K562 (cell line): ENCODE results near the gene C1QTNF3. TPM values are rescaled to one million over a fixed set of nuclear protein-coding genes. Genes with fewer than 3 reads are reported as not detected.

ENCODE experiments used
- ATAC-seq: fragments of 200-7000 bp; cut with Tn5 transposase; 3 replicates; pipeline ENCODE4 v1.9.1; 2020; ENCODE audit warnings: moderate library complexity
- BruUV-seq: library from RNA; stranded (reverse); fragments of 400-500 nt; replicated peaks from 2 replicates; lab custom pipeline; 2021; lab: Mats Ljungman, UMichigan
- CTCF ChIA-PET: fragments of 300-600 bp; formaldehyde crosslinking; extraction: SDS; loops from one replicate; lab custom pipeline; 2021; ENCODE audit warnings: low intra/inter-chr PET ratio; lab: Yijun Ruan, JAX
- POLR2A ChIA-PET: fragments of 300-600, 350-650 bp; sonication (Branson Sonifier 250); formaldehyde crosslinking; extraction: SDS; loops from one replicate; lab custom pipeline; 2021; ENCODE audit warnings: antibody characterized with exemption, inconsistent platforms; lab: Yijun Ruan, JAX
- DNase-seq, 4 experiments: peaks; one replicate each; pipeline versions ENCODE4 v3.0.0 to v3.0.0-alpha.2; 2011 to 2018; ENCODE audit warnings: low spot score in 3 of 4, mixed read lengths in 3 of 4; ENCODE audit errors: extremely low read depth in 1 of 4
- FAIRE-seq: peaks from 2 replicates; lab custom pipeline; 2011; peaks lifted over from hg19 to GRCh38; lab: Jason Lieb, UNC
- H2AFZ ChIP-seq: 2 replicates; pipeline ENCODE4 v1.6.0; 2011; ENCODE audit warnings: low read depth, low read length, control low read depth, inconsistent platforms
- H3K27ac ChIP-seq: fragments of 200-600 bp; 3 replicates; pipeline ENCODE4 v1.8.0; 2011; ENCODE audit warnings: low read depth, mild to moderate bottlenecking, control low read depth, inconsistent platforms, low read length, moderate library complexity, mixed read lengths; ENCODE audit errors: extremely low read depth
- H3K27me3 ChIP-seq, 2 experiments: fragments of 300-600 bp in 1 of 2; 2 replicates in 1 of 2; 3 replicates in 1 of 2; pipeline versions ENCODE4 v1.6.0 to v1.8.0; 2011; ENCODE audit warnings: inconsistent platforms in 2 of 2, low read length in 2 of 2, mild to moderate bottlenecking in 1 of 2, mixed read lengths in 1 of 2, moderate library complexity in 1 of 2; ENCODE audit not compliant: control insufficient read depth in 2 of 2, insufficient read depth in 2 of 2
- H3K36me3 ChIP-seq: fragments of 300-600 bp; 3 replicates; pipeline ENCODE4 v1.8.0; 2011; ENCODE audit warnings: mild to moderate bottlenecking, low read length, inconsistent platforms; ENCODE audit not compliant: control insufficient read depth, insufficient read depth
- H3K4me1 ChIP-seq, 2 experiments: fragments of 200-600 bp in 1 of 2; replicated peaks in 1 of 2; 2 replicates in 1 of 2; 3 replicates in 1 of 2; pipeline versions ENCODE4 v1.5.1 to v1.8.0; 2011; ENCODE audit warnings: inconsistent platforms in 2 of 2, low read length in 2 of 2, mild to moderate bottlenecking in 1 of 2, mixed read lengths in 1 of 2, moderate library complexity in 1 of 2; ENCODE audit not compliant: control insufficient read depth in 2 of 2, insufficient read depth in 2 of 2
- H3K4me2 ChIP-seq: 2 replicates; pipeline ENCODE4 v1.6.1; 2011; ENCODE audit warnings: low read length, control low read depth, inconsistent platforms, mixed read lengths; ENCODE audit not compliant: insufficient read depth
- H3K4me3 ChIP-seq: fragments of 200-600 bp; sonication (generic), shearing (Covaris generic); 2 replicates; pipeline ENCODE4 v1.5.1; 2016; ENCODE audit warnings: control low read depth, inconsistent platforms
- H3K79me2 ChIP-seq: fragments of 200-600 bp; 3 replicates; pipeline ENCODE4 v1.8.0; 2011; ENCODE audit warnings: low read length, inconsistent platforms; ENCODE audit not compliant: control insufficient read depth, insufficient read depth
- H3K9ac ChIP-seq, 2 experiments: 2 replicates each; pipeline versions ENCODE4 v1.6.0 to v1.6.1; 2011; ENCODE audit warnings: low read depth in 2 of 2, low read length in 2 of 2, control low read depth in 1 of 2, inconsistent platforms in 1 of 2, mild to moderate bottlenecking in 1 of 2, mixed read lengths in 1 of 2; ENCODE audit not compliant: insufficient read depth in 1 of 2
- H3K9me1 ChIP-seq: one replicate; pipeline ENCODE4 v1.6.0; 2011; ENCODE audit warnings: inconsistent platforms, mild to moderate bottlenecking, low read length, moderate library complexity; ENCODE audit not compliant: control insufficient read depth, insufficient read depth
- H3K9me3 ChIP-seq: replicated peaks from 2 replicates; pipeline ENCODE4 v1.5.1; 2011; ENCODE audit warnings: low read depth, low read length, inconsistent platforms; ENCODE audit not compliant: control insufficient read depth, insufficient read depth
- H4K20me1 ChIP-seq: replicated peaks from 2 replicates; pipeline ENCODE4 v1.6.1; 2011; ENCODE audit warnings: low read length, inconsistent platforms, mixed read lengths; ENCODE audit not compliant: control insufficient read depth, insufficient read depth
- ASH1L ChIP-seq: fragments of 450-650 bp; IDR thresholded peaks from 2 replicates; pipeline ENCODE4 v1.6.1; 2018; ENCODE audit warnings: borderline replicate concordance, mild to moderate bottlenecking, low read depth; ENCODE audit not compliant: partially characterized antibody
- GABPB1 ChIP-seq: sonication (generic); formaldehyde crosslinking; IDR thresholded peaks from 2 replicates; pipeline ENCODE4 v1.8.0; 2022; ENCODE audit warnings: mild to moderate bottlenecking, missing genetic modification reagents
- HIVEP1 ChIP-seq: fragments of 250-450 bp; sonication (Bioruptor Pico); IDR thresholded peaks from 2 replicates; pipeline ENCODE4 v1.4.0; 2020; ENCODE audit warnings: mild to moderate bottlenecking
- MCM5 ChIP-seq: fragments of 450-650 bp; IDR thresholded peaks from 2 replicates; pipeline ENCODE4 v1.6.1; 2016; ENCODE audit warnings: low read depth
- OTX1 ChIP-seq: fragments of 450-650 bp; formaldehyde crosslinking; IDR thresholded peaks from 2 replicates; pipeline ENCODE4 v1.4.0; 2022; ENCODE audit warnings: mild to moderate bottlenecking
- ZNF143 ChIP-seq: sonication (generic); formaldehyde crosslinking; IDR thresholded peaks from 2 replicates; pipeline ENCODE4 v1.9.0; 2022; ENCODE audit warnings: mild to moderate bottlenecking, missing genetic modification reagents
- ZNF212 ChIP-seq: fragments of 450-650 bp; formaldehyde crosslinking; IDR thresholded peaks from 2 replicates; pipeline ENCODE4 v1.4.0; 2020; ENCODE audit warnings: mild to moderate bottlenecking
- WGBS: fragments of 100-300 bp; shearing (Covaris generic); methylation state at CpG from one replicate; pipeline ENCODE4 v1.1.6; 2016; ENCODE audit warnings: low coverage, mixed read lengths; ENCODE audit not compliant: insufficient coverage; ENCODE audit errors: missing lambda C conversion rate; 5-methylcytosine and 5-hydroxymethylcytosine counted together
- in situ Hi-C: fragments of 300-500 bp; cut with MboI; formaldehyde crosslinking; loops from 4 replicates; pipeline ENCODE4 v1.15.0; 2018; ENCODE audit warnings: inconsistent platforms, mixed read lengths
- intact Hi-C: fragments of 100-400 bp; cut with micrococcal nuclease; formaldehyde crosslinking; loops from 2 replicates; pipeline ENCODE4 v1.14.2; 2022
- polyA plus RNA-seq, 8 experiments: library from polyadenylated mRNA; depleted of rRNA in 4 of 8; stranded (reverse) in 5 of 8; unstranded in 3 of 8; fragments of >200 nt; fragmentation: Nextera tagmentation in 2 of 8; fragmentation: Illumina TruSeq in 1 of 8; extraction: Ambion mirVana in 2 of 8; extraction: Trizol in 1 of 8; gene quantifications; 2 replicates each; pipeline versions ENCODE4 v1.2.1 to v1.2.3, GENCODE V29; 2011 to 2014; ENCODE audit warnings: inconsistent platforms in 1 of 8, missing spikeins in 1 of 8
- total RNA-seq, 7 experiments: library from RNA; depleted of rRNA in 6 of 7; stranded (reverse); fragments of >200 nt in 6 of 7; fragmentation: Illumina TruSeq in 2 of 7; extraction: Trizol in 2 of 7; gene quantifications; 2 replicates each; pipeline versions ENCODE4 v1.2.1 to v1.2.3, GENCODE V29; 2011 to 2021; ENCODE audit warnings: low replicate concordance in 1 of 7
- TF ChIP-seq, protein P1 (sequence below): fragments of 450-650 bp; IDR thresholded peaks from 2 replicates; pipeline ENCODE4 v1.6.1; 2016; ENCODE audit warnings: low read depth, mild to moderate bottlenecking, moderate library complexity

The C1QTNF3 gene
- total and polyA plus RNA-seq, 9 of the 15 experiments (the other 6 are each of a cell fraction or from before 2014, with no cell fraction given) = 0.51 to 3.3 (median 2.0) TPM

DNA sequence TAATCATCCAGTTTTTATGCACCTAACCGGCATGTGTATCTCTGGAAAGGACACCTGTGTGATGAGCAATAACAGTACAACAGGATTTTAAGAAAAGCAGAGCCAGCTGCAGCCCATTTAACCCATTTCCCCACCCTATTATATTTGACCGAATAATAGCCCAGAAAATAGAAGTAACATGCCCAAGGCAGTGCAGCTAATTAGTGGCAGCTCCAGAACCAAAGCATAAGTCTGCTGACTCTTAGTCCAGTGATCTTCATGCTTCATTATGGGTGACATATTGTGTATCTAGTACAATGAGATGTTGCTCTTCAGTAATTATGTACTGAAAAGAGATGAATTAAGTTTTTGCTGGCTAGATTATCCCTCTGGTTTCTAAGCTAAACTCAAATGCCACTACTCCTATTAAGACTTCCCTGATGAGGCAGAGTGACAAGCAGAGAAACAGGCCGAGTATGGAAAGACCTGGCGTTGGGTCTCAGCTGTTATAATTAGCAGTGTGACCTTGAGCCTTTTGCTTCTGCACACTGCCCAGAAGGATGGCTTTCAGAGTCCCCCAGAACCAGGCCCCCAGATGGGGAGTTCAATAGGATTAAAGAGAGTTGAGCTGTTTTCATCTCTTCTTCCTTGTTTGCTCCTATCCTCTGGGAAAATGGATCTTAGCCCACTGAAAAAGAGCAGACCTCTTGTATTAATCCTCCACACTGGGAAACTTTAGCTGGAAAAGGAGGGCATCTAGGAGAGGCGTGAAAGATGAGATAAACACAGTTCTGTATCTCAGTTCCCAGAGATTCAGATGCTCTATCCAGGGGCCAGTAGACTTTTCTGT lies 10.8 kb upstream of the C1QTNF3 start (continued):
- TF ChIP-seq ASH1L (no peak), OTX1 (no peak), MCM5 (no peak), HIVEP1 (CRISPR knock-in tag) (no peak)
- TF ChIP-seq, all 486 proteins: peak for 0

GRCh38 chr5:34053133-34053532 lies 10.1 kb upstream of the C1QTNF3 start:
- ATAC-seq = no peak
- no peaks in the 10 kb centered on the region for H3K9me3 ChIP-seq
- TF ChIP-seq, protein P1, sequence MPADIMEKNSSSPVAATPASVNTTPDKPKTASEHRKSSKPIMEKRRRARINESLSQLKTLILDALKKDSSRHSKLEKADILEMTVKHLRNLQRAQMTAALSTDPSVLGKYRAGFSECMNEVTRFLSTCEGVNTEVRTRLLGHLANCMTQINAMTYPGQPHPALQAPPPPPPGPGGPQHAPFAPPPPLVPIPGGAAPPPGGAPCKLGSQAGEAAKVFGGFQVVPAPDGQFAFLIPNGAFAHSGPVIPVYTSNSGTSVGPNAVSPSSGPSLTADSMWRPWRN = no peak
- TF ChIP-seq ZNF143 (no peak), ZNF212 (no peak), GABPB1 (CRISPR knock-in tag) (no peak)
- no peak overlapping the region for H3K27ac ChIP-seq
- 7% methylated on average over 2 of the region's 2 CpGs for WGBS
- POLR2A ChIA-PET = interaction anchor here (1.2 kb wide), 1 partner anchor 10 kb away, joined by 5 read pairs; the partner anchor contains the start of gene C1QTNF3
- DNase-seq = no peak
- in situ Hi-C loops = no loop called here
- no peaks in the 10 kb centered on the region for H4K20me1 ChIP-seq
- no peak overlapping the region for H3K4me3 ChIP-seq
- no peaks in the 10 kb centered on the region for H3K9me1 ChIP-seq
- CTCF ChIA-PET = no interaction called here
- intact Hi-C loops = no loop called here
- no peak overlapping the region for H3K4me2 ChIP-seq
- no peaks in the 10 kb centered on the region for H3K4me1 ChIP-seq
- H3K79me2 ChIP-seq = no peaks in the 10 kb centered on the region
- H3K36me3 ChIP-seq = no peaks in the 10 kb centered on the region
- no peaks in the 10 kb centered on the region for H3K27me3 ChIP-seq
- no peak overlapping the region for H3K9ac ChIP-seq
- no TSS peak for BruUV-seq
- no peak for FAIRE-seq
- no peak overlapping the region for H2AFZ ChIP-seq
